ENCODE results near the gene DLGAP4. TPM values are rescaled to one million over a fixed set of nuclear protein-coding genes. Genes with fewer than 3 reads are reported as not detected.

DLGAP4 gene
- total and polyA plus RNA-seq, 2 of the 13 experiments (the other 11 are each of a cell fraction or from before 2014, with no cell fraction given): 15.2 to 26.7 TPM

DNA sequence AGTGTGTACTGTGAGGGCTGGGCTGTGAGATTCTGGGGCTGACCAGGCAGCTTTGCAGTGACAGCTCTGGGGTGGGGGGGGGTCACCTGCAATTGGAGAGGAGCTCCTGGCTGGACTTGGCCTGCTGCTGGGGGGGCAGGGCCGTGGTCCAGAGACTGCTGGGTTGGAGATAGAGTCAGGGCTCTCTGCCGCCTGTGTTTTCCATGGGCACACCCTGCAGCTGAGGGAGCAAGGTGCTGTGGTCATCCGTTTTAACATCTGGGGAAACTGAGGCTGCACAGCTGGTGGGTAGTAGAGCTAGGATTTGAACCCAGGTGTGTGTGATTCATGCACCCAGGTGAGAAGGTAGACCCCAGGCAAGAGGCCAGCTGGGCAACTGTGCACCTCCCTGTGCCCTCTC lies 7.3 kb downstream of the DLGAP4 start:
- Histone ChIP-seq H3K4me1 (ENCODE audit: insufficient read depth, low read length) (no peaks in the 10 kb centered on the region), H3K4me2 (ENCODE audit: low read depth, low read length) (no peak overlapping the region), H2AFZ (ENCODE audit: low read length) (no peak overlapping the region), H3K9me3 (ENCODE audit: low read length) (no peaks in the 10 kb centered on the region), H3K36me3 (replicated peaks in 1 of 2; ENCODE audit: control insufficient read depth in 1 of 2, insufficient read depth in 2 of 2, low read length in 2 of 2) (no peaks in the 10 kb centered on the region), H3K27me3 (ENCODE audit: control insufficient read depth in 1 of 2, insufficient read depth in 2 of 2, low read length in 2 of 2) (peaks cover 4 to 15% of the 10 kb centered on the region in 2 experiments; a peak in 4 of 5 replicates), H4K20me1 (ENCODE audit: insufficient read depth, low read length) (no peaks in the 10 kb centered on the region), H3K9ac (ENCODE audit: insufficient read depth, low read depth, low read length) (no peak overlapping the region), H3K4me3 (replicated peaks in 1 of 3; ENCODE audit: insufficient read depth in 1 of 3, low read depth in 2 of 3, low read length in 3 of 3) (no peak overlapping the region), H3K27ac (ENCODE audit: extremely low read length, insufficient read depth, low read length) (no peak overlapping the region), H3K79me2 (ENCODE audit: insufficient read depth, low read length) (no peaks in the 10 kb centered on the region)
- no peak for ATAC-seq
- no peak for FAIRE-seq
- BruUV-seq (replicated peaks): no TSS peak
- DNase-seq (ENCODE audit: low spot score): no peak
- CTCF ChIA-PET (ENCODE audit: low intra/inter-chr PET ratio, low total read pairs): no interaction called here
- TF ChIP-seq ZFP82 (CRISPR knock-in tag; IDR thresholded peaks at IDR 0.05; ENCODE audit: borderline replicate concordance) (no peak), KAT7 (CRISPR knock-in tag; IDR thresholded peaks at IDR 0.05; ENCODE audit: borderline replicate concordance) (no peak), CCDC6 (CRISPR knock-in tag; IDR thresholded peaks at IDR 0.05) (no peak), SRY (CRISPR knock-in tag; IDR thresholded peaks at IDR 0.05) (0 out of 2 replicates have a peak, but pooled peaks have one; percentile 25), ZKSCAN8 (CRISPR knock-in tag; IDR thresholded peaks at IDR 0.05; ENCODE audit: borderline replicate concordance) (no peak), ERF (CRISPR knock-in tag; IDR thresholded peaks at IDR 0.05) (no peak), KDM4B (CRISPR knock-in tag; IDR thresholded peaks at IDR 0.05) (no peak), ZNF234 (CRISPR knock-in tag; conservative IDR thresholded peaks at IDR 0.05) (no peak), NRL (CRISPR knock-in tag; IDR thresholded peaks at IDR 0.05; ENCODE audit: borderline replicate concordance) (no peak), ZNF891 (CRISPR knock-in tag; IDR thresholded peaks at IDR 0.05) (no peak), ZNF652 (CRISPR knock-in tag; IDR thresholded peaks at IDR 0.05; ENCODE audit: borderline replicate concordance, low read depth) (no peak), ATM (IDR thresholded peaks at IDR 0.05; ENCODE audit: borderline replicate concordance) (no peak), ZNF839 (CRISPR knock-in tag; IDR thresholded peaks at IDR 0.05; ENCODE audit: borderline replicate concordance) (no peak)
- TF ChIP-seq, protein P1, sequence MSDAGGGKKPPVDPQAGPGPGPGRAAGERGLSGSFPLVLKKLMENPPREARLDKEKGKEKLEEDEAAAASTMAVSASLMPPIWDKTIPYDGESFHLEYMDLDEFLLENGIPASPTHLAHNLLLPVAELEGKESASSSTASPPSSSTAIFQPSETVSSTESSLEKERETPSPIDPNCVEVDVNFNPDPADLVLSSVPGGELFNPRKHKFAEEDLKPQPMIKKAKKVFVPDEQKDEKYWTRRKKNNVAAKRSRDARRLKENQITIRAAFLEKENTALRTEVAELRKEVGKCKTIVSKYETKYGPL (CRISPR knock-in tag; IDR thresholded peaks at IDR 0.05): no peak
- TF ChIP-seq, protein P2, sequence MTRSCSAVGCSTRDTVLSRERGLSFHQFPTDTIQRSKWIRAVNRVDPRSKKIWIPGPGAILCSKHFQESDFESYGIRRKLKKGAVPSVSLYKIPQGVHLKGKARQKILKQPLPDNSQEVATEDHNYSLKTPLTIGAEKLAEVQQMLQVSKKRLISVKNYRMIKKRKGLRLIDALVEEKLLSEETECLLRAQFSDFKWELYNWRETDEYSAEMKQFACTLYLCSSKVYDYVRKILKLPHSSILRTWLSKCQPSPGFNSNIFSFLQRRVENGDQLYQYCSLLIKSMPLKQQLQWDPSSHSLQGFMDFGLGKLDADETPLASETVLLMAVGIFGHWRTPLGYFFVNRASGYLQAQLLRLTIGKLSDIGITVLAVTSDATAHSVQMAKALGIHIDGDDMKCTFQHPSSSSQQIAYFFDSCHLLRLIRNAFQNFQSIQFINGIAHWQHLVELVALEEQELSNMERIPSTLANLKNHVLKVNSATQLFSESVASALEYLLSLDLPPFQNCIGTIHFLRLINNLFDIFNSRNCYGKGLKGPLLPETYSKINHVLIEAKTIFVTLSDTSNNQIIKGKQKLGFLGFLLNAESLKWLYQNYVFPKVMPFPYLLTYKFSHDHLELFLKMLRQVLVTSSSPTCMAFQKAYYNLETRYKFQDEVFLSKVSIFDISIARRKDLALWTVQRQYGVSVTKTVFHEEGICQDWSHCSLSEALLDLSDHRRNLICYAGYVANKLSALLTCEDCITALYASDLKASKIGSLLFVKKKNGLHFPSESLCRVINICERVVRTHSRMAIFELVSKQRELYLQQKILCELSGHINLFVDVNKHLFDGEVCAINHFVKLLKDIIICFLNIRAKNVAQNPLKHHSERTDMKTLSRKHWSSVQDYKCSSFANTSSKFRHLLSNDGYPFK (CRISPR knock-in tag; IDR thresholded peaks at IDR 0.05; ENCODE audit: borderline replicate concordance): 0 out of 2 replicates have a peak, but pooled peaks have one; percentile 33
- TF ChIP-seq, protein P3, sequence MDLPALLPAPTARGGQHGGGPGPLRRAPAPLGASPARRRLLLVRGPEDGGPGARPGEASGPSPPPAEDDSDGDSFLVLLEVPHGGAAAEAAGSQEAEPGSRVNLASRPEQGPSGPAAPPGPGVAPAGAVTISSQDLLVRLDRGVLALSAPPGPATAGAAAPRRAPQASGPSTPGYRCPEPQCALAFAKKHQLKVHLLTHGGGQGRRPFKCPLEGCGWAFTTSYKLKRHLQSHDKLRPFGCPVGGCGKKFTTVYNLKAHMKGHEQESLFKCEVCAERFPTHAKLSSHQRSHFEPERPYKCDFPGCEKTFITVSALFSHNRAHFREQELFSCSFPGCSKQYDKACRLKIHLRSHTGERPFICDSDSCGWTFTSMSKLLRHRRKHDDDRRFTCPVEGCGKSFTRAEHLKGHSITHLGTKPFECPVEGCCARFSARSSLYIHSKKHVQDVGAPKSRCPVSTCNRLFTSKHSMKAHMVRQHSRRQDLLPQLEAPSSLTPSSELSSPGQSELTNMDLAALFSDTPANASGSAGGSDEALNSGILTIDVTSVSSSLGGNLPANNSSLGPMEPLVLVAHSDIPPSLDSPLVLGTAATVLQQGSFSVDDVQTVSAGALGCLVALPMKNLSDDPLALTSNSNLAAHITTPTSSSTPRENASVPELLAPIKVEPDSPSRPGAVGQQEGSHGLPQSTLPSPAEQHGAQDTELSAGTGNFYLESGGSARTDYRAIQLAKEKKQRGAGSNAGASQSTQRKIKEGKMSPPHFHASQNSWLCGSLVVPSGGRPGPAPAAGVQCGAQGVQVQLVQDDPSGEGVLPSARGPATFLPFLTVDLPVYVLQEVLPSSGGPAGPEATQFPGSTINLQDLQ (CRISPR knock-in tag; IDR thresholded peaks at IDR 0.05): no peak
- in situ Hi-C loops (cut with HindIII; ENCODE audit: extremely low pct_ligation_motif_present, low pct_unique_long_range_greater_than_20kb): no loop called here
- intact Hi-C loops (cut with micrococcal nuclease; ENCODE audit: unreplicated experiment): no loop called here
- POLR2A ChIA-PET: no interaction called here
- 22% methylated on average over 3 of the region's 3 CpGs for WGBS (ENCODE audit: low lambda C conversion rate)

Data from HepG2 (cell line).